ENCODE results near the gene MRGPRG.

Gene MRGPRG

DNA sequence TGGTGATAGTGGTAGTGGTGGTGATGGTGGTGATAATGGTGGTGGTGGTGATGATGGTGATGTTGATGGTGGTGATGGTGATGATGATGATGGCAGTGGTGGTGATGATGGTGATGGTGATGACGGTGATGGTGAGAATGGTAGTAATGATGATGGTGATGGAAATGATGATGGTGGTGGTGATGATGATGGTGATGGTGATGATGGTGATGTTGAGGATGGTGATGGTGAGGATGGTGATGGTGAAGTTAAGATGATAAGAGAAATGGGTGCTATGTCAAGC is 11.8 kb downstream of the MRGPRG start:
- no peak for DNase-seq

DNA sequence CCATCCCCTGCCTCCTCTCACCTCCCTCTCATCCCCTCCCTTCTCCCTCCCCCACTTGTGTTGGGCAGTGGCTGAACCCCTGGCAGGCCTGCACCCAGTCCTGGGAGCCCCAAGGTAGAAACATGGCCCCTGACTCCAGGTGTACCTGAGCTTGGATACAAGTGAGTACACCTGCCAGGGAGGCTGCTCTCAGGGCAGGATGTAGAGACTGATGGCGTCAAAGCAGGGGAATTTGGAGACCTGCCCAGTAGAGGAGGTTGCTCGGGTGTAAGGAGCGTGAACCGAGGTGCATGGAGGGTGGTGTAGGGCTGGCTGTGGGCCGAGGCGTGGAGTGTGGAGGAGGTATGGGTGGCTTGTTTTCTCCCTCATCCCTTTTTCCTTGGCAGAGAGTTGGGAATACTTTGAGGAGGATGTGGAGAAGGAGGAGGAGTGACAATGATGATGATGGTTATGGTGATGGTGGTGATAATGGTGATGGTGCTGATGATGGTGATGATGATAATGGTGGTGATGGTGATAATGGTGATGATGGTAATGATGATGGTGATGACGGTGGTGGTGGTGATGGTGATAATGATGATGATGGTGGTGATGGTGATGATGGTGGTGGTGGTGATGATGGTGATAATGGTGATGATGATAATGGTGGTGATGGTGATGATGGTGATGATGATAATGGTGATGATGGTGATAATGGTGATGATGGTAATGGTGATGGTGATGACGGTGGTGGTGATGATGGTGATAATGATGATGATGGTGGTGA is 12.3 kb downstream of the MRGPRG start:
- no peak for DNase-seq

DNA sequence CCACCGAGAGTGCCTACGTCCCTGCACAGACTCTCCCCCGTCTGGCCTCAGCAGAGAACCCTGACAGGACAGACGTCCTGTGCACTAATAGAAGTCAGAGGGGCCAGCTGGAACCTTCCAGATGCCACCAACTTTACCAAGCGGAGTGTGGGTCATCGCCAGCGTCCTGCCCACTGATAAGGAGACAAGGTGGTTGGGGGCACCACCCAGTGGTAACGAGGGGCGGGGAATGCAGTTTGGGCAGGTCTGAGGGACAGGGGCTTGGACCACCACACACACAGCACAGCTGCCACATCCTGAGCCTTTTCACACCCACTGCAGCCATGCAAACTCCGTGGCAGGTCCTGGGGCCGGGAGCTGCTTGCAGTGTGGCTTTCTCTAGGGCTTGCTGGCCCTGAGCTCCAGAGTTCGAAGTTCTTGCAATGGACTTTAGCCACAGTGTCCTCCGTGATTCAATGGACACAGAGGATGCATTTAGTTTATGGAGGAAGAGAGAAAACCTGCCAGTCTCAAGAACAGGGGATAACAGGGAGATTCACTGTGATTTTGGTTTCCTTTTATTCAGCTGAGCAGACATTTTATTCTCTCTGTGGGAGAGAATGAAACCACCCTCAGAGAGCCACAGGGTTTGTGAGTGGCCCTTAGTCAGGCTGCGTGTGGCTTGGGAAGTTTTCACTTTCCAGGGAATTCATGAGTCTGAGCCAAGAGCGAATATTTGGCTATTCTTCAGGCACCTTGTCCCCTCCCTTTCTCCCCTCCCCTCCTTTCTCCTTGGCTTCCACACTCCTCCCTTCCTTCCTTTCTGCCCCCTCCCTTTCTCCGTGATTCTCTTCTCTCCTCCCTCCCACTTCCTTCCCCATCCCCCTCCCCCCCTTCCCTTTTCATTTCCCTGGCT is 13.1 kb downstream of the MRGPRG start:
- DNase-seq: no peak

DNA sequence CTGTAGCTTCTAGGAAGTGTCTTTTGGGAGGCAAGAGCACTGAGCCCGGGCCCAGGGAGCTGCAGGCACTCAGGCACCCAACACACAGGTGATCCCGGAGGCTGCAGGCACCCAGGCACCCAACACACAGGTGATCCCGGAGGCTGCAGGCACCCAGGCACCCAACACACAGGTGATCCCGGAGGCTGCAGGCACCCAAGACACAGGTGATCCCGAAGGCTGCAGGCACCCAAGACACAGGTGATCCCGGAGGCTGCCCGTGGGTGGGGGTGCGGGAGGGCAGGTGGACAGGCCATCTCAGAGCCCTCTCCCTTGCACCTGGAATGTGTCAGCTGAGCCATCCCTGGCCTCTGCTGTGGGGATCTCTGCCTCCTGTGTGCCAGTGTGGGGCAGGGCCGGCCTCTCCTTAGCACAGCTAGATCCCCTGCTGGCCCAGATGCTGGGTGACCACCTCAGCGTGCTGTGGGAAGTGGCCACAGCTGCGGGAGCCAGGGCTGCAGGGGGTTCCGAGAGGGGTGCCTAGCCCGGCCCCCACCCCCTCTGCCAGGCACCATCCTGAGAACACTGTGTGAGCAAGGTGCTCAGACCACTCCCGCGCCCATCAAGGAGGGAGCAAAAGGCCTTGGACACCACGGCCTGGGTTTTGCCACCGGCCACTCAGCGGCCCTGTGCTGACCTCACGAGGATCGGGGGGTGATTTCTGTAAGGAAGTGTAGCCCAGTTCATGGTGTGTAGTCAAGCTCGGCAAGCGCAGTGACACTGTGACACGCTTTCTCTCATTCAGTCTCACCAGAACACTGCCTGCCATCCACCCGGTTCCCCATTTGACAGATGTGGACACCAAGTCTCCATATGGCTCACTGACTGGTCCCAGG is 14.2 kb downstream of the MRGPRG start:
- no peak for DNase-seq

DNA sequence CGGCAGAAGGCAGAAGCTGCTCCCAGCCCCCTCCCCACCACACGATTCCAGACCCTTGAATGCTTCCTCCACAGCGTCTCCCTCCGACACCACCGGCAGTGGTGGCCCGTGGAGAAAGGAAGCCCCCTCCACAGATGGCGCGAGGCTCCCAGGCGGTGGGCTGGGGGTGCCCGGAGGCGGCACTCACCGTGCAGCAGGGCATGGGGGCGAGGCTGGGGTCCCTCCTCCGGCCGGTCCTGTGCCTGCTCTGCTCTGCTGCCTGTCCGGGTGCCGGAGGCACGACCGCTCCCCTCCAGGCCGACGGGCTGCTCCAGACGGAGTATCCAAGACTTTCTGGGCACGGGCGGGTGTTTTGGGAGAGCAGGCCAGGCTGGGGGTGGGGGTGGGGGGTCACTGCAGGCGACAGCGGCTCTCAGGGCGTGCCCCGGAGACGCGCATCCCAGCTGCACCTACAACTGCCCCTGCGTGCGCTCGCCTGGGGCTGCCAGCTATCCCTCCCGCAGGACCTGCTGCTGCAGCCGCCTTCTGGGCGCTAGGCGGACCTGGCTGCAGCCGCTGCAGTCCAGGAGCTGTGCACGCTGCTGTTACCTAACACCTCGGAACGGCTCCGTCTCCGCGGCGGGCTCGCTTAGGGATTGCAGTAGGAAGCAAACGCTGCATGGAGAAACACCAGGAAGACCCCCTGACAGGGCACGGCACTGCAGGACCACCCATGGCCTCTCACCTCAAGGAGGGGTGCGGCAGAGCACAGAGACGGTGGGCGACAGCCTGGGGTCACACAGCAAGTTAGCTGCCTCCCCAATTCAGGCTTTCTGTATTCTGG is 15.2 kb downstream of the MRGPRG start:
- no peak for DNase-seq

DNA sequence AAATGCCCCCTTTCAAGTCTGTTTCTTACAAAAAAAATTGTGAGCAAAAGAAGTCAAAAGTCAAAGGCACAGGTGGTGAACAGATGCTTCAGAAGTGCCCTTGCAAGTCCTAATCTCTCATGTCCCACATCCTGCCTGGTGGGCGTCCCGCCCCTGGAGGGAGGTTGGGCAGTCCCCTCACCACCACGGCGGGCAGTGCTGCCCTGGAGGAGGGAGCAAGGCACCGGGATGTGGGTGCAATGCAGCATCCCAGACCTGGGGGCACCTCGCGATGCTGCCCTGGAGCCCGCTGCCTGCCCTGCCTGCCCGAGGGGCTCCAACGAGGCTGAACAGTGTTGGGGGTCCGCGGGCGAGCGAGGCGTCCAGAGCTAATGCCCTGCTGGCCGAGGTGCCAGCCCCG is 15.9 kb downstream of the MRGPRG start:
- DNase-seq: no peak

DNA sequence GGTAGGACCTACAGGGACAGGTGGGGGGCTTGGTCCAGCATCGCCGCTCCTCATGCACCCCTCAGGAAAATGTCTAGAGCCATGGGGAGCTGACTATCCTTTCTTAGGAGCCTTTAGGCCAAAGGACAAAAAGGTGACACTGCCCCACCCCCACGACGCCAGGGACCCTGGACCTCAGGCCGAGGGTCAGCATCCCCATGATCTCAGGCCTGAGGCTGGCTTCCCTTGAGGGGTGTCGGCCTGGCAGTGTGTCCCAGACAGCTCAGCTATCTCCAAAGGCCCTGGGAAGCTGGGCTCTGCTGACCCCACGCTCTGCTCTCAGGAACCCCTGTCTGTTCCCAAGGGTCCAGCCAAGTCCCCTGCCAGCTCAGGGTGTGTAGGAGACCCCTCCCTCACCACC is 16.3 kb downstream of the MRGPRG start:
- DNase-seq: no peak

DNA sequence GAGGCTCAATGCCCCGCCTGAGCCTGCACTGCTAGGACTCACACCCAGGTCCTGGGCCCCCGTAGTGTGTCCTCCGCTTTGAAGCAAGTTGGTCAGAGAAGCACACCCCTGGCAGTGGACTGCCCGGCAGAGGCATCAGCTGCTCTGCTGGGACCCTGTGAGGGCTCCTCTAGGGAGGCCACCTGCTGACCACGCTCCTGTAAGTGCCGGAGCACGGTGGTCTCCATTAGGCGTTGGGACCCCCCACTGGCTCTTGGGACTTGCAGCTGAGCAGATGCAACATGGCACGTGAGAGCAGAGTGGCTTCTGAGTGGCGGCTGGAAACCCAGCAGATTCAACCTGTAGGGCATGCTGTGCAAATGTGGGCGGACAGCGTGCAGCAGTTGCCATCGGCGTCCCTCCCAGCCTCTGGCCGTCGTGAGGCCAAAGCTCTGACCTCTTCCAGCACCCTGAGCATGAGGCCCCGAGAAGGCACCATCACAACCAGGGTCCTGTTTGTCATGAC is 16.9 kb downstream of the MRGPRG start:
- no peak for DNase-seq

DNA sequence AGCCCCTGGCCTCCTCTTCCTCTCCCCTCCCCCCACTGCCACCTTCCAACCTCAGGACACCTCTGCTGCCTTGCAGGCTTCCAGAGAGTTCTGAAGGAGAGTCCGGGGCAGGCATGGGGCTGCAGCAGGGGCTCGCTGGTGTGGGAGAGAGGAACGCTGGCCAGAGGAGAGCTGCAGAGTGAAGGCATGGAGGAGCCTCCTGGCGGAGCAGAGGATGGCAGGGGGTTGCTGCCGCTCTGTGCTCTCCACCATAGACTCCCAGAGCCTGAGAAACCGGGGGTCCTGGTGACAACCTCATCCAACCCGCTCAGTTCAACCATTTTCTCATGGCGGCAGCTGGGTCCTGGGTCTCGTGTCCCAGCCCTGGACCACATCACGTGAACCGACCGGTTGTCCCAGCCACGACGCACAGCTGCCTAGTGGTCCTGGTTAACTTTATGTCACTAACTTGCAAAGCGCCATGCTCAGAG is 17.5 kb downstream of the MRGPRG start:
- no peak for DNase-seq

DNA sequence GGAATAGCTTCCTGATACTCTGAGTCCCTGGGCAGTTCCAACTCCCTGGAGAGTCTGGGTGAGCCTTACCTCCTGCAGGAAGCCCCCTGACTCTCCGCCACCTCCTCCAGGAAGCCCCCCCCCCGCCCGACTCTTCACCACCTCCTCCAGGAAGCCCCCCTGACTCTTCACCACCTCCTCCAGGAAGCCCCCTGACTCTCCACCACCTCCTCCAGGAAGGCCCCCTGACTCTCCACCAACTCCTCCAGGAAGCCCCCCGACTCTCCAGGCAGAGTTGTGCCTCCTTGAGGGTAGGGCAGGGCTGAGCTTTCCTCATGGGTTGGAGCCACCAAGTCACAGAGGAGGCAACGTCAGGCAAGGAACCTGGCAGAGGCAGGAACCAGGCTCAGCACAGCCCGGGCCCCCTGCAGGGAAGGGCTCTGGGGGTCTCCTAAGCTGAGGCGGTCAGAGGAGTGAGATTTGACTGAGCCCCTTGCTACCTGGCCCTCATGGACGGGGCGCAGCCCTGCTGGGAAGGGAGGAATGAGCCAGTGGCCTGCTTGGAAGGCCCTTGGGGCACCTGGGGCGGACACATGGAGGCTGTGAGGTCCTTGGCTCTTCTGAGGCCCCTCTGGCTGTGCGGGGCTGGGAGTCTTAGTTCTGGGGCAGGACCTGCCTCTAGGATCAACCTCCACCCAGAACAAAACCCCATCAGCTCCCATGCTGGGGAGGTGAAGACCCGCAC is 18.1 kb downstream of the MRGPRG start:
- DNase-seq: no peak

DNA sequence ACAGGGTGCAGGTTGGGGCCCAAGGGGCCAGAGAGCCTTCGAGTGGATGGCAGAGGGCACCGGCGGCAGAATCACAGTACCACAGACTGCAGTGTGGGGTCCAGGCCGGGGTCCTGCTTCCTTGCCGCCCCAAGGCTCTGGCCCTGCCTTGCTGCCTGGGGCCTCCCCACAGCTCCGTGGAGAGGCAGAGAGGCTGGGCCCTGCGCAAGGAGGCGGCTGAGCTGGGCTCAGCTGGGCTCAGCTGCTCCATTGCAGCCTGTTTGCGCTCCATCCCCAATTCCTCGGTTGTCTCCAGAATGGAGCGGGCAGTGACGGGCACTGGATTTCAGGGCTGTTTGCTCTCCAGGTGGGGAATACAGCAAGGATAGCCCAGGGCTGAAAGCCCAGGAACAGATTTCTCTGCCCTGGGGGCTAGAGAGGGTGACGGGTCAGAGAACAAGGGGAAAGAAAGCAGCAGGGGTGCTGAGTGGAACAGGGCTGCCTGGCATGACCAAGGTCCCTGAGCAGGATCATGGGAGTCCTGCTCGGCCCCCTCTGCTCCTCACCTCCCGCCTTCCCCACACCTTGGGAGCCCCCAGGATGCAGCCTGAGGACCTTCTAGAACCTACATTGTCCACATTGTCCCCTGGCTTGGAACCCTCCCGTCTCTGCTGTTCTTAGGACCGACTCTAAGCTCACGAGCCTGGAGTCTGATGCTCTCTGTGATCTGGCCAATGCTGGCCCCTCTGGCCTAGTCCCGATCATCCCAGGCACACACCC is 18.9 kb downstream of the MRGPRG start:
- DNase-seq: no peak

DNA sequence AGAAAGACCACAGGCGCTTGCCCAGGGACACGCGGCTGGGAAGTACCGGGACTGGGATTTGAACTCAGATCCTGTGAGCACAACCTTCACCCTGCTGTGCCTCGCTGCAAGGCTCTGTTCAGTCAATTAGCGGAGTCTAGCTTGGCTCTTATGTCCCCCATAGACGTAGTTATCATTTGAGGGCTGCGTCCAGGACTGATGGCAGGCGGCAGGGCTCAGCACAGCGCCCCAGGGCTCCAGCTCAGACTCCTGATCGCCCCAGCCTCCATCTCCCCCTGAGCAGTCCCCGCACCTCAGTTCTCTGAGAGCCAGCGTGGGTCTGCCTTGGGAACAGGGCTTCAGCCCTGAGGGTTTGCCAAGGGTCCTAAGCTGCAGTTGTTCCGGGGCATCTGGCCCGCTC is 19.8 kb downstream of the MRGPRG start:
- DNase-seq: no peak

DNA sequence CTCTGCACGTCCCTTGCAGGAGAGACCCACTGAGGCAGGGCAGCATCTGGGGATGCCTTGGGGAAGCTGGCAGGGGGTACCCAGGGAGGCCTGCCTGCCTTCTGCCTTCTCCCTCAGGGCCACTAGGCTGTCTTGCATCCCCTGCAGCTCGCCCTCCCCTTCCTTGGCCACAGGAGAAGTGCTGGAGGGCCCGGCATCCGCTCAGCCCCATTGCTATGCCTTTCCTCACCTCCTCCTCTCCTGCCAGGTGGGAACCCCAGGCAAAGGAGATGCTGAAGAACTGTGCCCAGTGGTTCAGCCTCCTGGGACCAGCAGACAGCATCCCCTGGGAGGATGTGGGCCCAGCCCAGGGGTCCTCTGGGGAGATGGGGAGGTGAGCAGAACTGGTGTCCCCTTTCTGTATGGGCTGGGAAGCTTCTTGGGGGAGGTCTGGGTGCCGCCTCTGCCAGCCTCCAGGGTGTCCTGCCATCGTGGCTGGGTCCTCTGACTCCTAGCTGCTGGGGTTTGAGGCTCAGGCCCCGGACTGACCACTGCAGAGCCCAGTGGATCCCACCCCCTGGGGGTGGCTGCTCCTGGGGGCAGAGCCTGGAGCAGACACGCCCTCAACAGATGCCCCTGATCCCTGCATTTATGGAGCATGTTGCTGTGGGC is 20.6 kb downstream of the MRGPRG start:
- no peak for DNase-seq

DNA sequence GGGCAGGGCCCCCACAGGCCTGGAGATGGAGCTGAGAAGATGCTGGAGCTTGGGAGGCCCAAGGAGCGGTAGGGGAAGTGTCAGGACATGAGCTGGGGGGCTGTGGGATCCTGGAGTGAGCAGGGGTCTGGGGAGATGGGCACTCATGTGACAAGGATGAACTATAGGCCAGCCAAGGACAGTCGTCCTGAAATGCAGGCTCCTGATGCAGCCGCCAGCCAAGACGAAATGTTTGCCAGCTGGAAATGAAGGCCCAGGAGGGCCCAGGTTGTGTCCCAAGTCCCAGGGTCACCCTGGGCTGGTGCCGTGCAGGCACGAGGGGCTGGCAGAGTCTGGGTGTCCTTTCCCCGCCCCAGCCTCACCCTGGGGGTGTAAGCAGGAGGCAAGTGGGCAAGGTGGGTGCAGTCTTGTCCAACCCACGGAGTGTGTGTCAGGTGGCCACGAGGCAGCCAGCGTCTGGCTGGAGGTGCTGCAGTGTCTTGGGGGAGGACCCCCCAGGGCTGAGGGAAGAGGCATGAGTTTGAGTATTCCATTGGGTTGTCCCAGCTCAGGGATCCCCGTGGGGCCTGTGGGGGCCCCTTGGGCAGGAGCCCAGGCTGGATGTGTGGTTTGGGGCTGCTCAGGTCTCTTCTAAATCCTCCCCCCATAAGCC is 21.4 kb downstream of the MRGPRG start:
- DNase-seq: no peak

DNA sequence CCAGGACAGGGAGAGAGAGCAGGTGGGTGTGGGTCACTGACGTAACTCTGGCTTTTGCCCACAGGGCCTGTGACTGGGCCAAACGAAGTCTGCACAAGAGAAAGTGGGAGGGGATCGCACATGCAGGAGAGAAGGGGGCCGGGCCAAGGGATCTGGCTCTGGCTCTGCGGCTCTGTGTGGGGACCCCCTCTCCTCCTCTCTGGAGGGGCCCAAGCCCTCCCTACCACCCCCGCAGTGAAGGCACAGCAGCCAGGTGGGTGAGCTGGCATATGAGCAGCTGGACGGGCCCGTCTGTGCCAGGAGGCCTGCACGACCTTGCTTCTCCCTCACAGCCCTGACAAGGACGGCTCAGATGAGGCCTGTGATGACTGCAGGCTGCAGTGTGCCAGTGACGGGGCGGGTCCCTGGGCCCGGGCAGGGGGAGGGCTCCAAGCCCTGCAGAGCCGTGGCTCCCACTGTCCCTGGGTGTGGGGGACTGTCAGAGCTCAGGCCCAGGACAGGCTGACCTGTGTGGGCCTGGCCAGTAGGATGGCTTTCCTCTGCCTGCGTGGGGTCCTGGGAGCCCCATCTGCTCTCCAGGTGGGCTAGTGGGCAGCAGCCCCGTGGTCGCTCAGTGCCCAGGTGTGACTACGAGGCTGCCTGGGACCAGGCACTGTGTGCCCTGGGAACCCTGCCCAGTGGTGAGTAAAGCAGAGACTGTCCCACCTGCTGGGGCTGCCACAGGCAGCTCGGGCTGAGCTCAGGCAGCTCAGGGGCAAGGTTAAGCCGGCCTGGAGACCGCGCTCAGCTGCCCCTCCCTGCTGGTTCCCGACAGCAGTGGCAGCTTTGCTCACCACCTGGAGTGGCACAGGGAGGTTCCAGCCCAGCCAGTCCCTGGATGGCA is 22.2 kb downstream of the MRGPRG start:
- DNase-seq: no peak

DNA sequence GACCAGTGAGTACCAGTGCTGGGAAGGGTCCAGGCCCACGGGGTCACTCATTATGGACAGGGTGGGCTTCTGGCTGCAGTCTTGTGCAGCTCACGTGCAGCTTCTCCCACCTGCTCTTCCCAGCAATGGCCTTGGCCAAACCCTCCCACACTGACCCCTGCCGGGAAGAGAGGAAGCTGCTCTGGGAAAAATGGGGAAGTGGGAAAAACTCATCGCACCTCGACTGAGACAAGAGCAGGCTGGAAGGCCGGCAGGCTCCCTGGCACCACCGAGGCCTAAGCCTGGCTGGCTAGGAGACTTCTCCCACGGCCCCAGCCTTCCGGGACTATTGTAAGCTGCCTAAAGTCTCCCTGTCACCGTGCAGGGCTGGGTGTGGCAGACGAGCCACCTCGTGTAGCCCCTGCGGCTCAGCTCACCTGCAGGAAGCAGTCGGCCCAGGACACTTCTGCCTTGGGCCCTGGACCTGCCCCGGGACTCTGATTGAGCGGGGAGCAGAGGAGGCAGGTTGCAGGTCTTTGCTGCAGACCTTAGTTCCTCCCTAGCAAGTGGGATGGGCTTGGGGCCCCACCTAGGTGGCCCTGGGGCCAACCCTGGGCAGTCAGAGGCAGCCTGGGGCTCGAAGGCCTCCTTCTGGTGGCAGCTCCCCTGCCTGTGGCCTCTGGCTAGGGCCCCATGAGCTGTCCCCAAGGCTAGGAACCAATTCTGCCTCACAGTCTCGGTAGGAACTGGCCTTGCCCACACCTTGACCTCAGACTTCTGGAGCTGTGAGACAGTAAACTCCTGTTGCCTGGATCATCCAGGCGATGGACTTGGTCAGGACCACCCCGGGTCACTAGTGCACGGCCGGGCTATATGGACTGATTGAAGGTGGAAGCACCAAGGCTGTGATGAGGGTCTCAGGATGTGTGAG is 23.1 kb downstream of the MRGPRG start:
- no peak for DNase-seq

Data from T-helper 1 cell (primary cell).